IPS-18c (cell line): ENCODE data around the gene ACIN1.

Experiments
- H3K4me3 ChIP-seq: 2 replicates; pipeline ENCODE4 v1.7.0; 2013; ENCODE audit warnings: low read depth, mild to moderate bottlenecking, low read length, moderate library complexity; ENCODE audit not compliant: insufficient read depth
- H3K9me3 ChIP-seq: one replicate; pipeline ENCODE4 v1.6.1; 2013; ENCODE audit warnings: mild to moderate bottlenecking, low read length, moderate library complexity; ENCODE audit not compliant: control insufficient read depth, insufficient read depth

The ACIN1 gene

GRCh38 chr14:23071244-23071920 is 23.6 kb downstream of the ACIN1 start:
- Histone ChIP-seq H3K9me3 (no peaks in the 10 kb centered on the region), H3K4me3 (peak overlapping the region; percentile 60)

- Histone ChIP-seq H3K4me3 (peak overlapping the region; percentile 60), H3K9me3 (no peaks in the 10 kb centered on the region)
Measured at GRCh38 chr14:23070262-23071129, 24.4 kb downstream of the ACIN1 start.

DNA sequence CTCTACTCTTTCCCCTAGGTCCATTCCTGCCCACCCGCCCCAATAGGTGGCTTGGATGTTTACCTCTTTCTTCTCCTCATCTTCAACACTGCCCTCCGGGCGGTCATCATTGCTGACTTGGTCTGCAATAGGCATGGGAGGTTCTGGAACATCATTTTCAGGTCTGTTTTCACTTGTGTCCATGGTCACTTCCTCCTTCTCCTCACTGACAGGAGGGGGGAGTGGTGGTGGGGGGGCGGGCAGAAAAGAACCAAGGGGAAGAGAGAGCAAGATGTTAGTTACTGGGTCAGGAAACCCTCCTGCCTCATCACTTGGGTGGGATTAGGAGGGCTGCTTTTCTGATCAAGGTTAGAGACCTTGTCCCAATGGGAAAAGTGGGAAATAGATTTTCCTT is 25.5 kb downstream of the ACIN1 start:
- Histone ChIP-seq H3K9me3 (no peaks in the 10 kb centered on the region), H3K4me3 (no peak overlapping the region)

DNA sequence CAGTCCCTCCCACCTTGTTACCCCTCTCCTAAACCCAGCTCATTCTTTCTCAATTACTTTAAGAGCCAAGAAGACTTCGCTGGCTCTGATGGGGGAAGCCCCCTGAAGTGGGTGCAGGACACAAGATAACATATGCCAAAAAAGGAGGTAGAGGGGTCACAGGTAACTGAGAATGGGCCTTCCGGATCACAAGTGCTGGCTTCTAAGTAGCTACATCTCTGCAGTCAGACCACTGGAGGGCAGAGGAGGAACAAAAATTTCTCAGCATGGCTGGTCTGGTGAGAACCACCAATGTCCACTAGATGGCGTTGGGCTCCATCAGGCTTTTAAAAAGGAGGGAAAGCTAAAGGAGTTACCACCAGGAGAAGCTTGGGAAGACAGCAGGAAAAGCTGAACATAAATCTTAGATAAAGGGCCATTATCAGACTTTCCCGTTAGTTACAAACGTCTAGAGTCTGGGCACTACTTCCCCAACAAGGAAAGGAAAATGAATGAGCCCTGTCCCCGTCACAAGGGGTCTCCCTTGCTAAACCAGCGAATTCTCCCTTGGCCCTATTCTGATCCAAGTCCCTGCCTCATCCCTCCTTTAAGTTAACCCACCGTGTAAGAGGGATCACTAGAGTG is 26.0 kb downstream of the ACIN1 start:
- Histone ChIP-seq H3K4me3 (no peak overlapping the region), H3K9me3 (no peaks in the 10 kb centered on the region)

DNA sequence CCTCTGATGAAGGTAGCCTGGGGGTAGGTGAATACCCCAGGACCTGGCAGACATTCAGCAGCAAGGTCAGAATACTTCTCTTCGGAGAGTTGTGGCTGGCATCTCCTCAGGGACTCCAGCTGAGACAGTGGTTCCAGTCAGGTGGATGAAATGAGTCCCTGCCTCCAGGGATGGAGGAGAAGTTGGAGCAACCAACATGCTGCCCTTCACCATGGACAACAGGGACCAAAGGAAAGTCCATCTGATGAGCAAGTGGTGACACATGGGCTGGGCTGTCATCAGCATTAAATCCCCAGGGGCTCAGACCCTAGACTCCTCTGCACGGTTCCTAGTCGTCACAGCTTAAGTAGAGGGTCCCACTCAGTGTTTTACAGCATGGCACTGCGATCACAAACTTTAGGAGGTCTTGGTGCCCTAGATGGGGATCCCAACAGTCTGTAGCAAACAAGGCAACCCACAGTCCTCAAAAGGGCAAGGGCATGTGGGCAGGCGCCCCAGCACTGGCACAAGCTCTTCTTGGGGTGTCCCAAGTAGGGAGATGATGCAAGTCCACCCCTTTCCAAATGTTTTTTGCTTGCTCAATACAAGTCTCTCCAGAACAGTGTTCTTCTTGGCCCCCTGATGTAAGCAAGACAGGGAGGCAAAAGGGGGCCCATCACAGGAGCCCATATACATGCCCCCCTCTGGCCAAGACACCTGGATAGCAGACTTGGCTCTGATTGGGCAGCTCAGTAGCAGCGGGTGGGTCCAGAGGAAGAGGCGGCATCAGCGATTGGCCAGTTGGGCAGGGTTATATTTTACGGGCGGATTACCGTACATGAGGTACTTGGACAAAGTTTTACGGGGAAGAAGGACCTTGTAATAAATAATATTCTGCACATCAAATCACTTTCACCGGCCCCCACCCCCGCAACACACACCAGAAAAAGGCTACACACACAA is 26.8 kb downstream of the ACIN1 start:
- Histone ChIP-seq H3K4me3 (no peak overlapping the region), H3K9me3 (no peaks in the 10 kb centered on the region)

DNA sequence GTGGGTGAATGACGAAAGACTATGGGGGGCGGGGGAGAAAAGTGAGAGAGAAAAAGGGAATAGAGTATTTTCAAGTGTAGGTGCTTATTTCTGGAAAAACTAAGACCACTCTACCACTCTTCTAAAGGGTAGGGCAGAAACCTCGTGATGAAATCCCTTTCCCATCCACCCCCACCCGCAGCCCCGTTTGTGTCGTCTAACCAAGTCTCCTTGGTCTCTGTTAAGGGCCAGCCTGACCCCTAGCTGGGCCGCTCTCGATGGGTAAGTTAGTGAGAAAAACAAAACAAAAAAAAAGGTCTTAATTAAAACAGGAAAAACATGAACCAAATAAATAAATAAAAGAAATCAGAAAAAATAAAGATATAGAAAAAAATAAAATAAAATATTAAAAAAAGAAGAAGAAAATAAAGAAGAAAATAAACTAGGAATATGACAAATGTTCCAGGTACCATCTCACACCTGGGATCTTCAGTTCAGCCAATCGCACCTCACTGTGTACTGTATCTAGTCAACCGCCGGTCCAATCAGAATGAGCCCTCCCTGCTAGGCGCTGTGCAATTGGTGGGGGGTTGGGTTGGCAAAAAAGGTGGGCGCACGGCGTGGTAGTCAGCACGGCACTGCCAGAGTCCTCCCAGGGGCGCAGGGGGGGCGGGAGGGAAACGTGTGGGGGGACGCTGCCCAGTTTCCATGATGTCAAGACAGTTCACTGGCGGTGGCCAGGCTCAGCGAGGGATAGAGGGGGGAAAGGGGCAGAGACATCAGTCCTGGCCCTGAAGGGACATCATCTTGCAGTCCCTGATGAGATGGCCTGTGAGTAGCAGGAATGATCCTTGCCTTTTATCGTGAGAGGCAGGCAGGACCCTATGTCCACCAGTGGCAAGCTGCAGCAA is 27.8 kb downstream of the ACIN1 start:
- Histone ChIP-seq H3K4me3 (no peak overlapping the region), H3K9me3 (no peaks in the 10 kb centered on the region)

DNA sequence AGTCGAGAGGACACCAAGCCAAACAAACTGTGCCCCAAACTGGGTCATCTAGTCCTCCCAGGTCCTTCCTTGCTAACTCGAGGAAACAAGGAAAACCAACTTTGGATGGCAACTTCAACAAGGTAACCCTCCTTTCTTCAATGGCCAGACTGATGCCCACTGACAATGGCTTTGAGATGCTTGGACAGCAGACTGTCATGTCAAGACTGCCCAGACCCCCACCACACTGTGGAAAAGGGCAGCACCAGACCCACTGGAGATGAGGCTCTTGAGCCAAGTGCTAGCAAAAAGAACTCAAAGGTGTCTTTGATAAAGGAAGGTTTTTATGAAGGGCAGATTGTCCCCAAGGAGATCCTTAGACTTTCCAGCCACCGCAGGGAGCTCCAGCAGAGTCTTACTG is 28.6 kb downstream of the ACIN1 start:
- Histone ChIP-seq H3K9me3 (no peaks in the 10 kb centered on the region), H3K4me3 (no peak overlapping the region)

GRCh38 chr14:23063601-23064000 is 31.3 kb downstream of the ACIN1 start:
- Histone ChIP-seq H3K9me3 (no peaks in the 10 kb centered on the region), H3K4me3 (no peak overlapping the region)

DNA sequence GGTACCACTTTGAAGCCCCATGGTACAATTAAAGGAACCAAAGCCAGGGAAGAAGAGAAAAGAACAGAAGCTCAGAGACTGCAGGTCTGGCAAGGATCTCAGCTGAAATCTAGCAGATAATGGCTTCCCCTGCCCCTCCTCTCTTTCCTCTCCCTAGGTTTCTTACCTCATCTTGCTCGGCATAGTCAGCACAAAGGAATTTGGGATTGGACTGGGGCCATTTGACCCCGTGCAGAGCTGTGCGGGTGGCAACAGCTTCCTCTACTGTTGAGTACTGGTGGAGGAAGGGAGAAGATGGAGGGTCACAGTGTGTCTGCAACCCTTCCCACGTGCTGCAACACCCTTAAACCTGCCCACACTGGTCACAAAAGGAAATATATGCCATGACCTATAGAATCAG is 32.9 kb downstream of the ACIN1 start:
- no peak overlapping the region for H3K4me3 ChIP-seq

DNA sequence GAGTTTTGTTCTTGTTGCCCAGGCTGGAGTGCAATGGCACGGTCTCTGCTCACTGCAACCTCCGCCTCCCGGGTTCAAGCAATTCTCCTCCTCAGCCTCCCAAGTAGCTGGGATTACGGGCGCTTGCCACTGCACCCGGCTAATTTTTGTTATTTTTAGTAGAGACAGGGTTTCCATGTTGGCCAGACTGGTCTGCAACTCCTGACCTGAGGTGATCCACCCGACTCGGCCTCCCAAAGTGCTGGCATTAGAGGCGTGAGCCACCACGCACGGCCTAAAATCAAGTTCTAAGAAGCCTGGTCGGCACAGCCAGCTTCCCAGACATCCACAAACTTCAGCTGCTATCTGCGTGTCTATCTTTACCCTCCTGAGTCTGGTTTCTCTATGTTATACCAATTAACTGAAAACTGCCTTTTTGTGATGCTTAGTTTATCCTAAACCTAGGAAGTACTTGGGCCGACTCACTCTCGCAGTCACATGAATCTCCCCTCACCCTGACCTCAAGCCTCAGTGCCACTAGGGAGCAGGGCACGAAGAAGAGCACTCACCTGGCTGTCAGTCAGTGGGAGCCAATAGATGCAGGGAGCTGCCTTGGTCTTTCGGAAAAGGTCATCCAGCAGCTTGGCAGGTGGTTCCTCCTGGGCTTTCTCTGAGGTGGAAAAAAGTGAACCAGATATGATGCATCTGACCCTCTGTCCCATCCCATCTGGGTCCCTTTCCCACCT is 34.2 kb downstream of the ACIN1 start:
- Histone ChIP-seq H3K9me3 (no peaks in the 10 kb centered on the region), H3K4me3 (no peak overlapping the region)

More for the DNA sequence above, 32.9 kb downstream of the ACIN1 start:
- no peaks in the 10 kb centered on the region for H3K9me3 ChIP-seq

- Histone ChIP-seq H3K9me3 (no peaks in the 10 kb centered on the region), H3K4me3 (no peak overlapping the region)
Measured at GRCh38 chr14:23058654-23059504, 36.1 kb downstream of the ACIN1 start.

DNA sequence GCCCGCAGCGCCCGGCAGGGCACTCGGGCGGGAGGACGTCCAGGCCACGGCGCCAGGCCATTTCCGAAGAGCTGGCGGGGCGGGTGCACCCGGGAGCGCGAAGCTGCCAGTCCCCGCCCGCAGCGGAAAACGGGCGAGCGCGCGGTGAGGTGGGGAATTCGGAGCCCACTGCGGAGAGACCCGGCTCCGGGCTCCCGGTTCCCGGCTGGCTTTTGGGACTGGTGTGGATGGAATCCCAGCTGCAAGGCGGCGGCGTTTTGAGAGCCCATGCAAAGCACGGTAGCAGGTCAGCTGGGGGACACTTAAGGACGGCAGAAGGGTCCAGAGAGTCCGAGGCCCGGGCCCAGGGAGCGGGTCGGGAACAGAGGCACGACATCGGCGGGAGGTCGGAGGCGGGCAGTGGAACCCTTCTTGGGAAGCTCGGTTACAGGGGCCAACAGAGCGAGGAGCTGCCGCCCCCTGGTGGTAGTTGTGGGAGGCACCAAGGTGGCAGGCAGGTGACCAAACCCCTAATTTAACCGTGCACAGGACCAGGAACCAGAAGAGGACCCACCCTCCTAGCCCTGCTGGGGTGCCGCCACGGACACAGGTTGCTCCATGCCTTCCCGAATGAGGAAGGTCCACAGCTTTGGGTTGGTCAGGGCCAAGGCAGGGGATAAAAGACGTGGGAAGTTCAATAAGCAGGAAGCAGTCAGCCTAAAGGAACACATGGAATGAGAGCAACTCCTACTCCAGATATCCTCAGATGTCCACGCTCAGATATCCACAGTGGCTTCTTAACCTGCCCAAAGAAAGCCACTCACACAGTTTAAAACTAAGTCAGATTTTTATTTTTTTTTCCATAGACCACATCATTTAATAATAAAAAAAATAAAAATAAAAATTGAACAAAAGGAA is 36.9 kb downstream of the ACIN1 start:
- H3K4me3 ChIP-seq, result peak overlapping the region; percentile 82

DNA sequence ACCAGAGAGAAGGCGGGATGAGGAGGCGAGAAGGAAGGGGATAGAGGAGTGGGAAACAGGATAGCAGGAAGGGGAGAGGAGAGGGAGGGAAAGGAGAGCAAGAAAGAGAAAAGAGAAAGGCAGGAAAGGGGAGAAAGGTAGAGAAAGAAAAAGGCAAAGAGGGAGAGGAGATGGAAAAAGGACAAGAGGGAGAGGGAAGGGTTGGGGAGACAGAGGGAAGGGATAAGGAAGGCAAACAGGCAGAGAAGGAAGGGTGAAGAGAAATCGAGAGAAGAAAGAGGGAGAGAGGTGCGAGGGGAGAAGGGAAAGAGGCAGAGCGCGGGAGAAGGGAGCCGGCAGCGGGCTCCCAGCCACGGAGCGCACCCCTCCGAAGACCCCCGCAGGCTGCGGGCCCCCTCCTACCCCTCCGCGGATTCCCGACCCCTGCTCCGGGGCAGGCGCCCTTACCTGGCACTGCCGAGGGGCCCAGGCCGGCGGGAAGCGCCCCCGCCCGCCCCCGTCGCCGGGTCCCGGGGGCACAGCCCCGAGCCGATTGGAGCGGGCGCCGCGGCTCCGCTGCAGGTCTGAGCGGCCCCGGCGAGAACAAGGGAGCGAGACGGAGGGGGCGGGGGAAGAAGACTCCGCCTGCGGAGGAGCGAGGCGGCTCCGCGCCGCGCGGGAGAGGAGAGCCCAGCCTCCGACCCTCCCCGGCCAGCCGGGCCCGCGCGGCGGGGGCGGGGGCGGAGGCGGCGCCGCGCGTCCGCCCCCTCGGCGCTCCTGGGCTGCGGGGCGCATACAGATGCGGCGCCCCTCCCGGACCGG is 37.8 kb downstream of the ACIN1 start, which contains the start of gene CDH24:
CDH24 (minus strand) TSS at position 565 of the 801 bp plus-strand sequence. CDS start 1,787 bp downstream, outside the sequence.
- Histone ChIP-seq H3K4me3 (peak within 1 kb of the TSS; percentile 82), H3K9me3 (no peaks in the 10 kb centered on the region)

More for the DNA sequence above, 36.9 kb downstream of the ACIN1 start:
- H3K9me3 ChIP-seq, result no peaks in the 10 kb centered on the region
